HG03139 (cell line): Measurements from ENCODE around the gene TMEM98.
"Not testable (repeated sequence)": the region's sequence is repeated elsewhere in the genome, so short reads cannot be mapped to it uniquely, and the experiment has no call there.

Experiments
- ATAC-seq: cut with Tn5 transposase; IDR thresholded peaks from one replicate; pipeline ENCODE4 v1.9.1; 2021; ENCODE audit not compliant: unreplicated experiment

The TMEM98 gene

DNA sequence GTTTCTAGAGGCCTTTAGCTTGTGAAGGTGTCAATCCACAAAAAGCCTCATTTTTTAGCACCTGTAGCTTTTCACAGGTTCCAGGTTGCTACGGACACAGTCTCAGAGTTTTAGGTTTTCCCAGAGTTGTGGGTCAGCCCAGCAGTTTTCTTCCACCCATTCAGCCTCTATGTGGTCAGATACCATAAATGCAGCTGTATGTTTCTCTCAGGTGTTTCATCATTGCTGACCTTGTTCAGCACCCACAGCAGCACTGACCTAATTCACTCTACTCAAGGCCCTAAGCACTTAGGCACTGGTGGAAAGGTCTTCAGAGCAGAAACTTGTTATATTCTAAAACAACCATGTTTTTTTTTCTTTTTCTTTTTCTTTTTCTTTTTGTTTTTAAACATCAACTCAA lies 48.7 kb downstream of the TMEM98 start:
- no peak for ATAC-seq

GRCh38 chr17:32980230-32980629 lies 52.3 kb downstream of the TMEM98 start:
- no peak for ATAC-seq

GRCh38 chr17:32981611-32982010 lies 53.7 kb downstream of the TMEM98 start:
- not testable (repeated sequence) for ATAC-seq

DNA sequence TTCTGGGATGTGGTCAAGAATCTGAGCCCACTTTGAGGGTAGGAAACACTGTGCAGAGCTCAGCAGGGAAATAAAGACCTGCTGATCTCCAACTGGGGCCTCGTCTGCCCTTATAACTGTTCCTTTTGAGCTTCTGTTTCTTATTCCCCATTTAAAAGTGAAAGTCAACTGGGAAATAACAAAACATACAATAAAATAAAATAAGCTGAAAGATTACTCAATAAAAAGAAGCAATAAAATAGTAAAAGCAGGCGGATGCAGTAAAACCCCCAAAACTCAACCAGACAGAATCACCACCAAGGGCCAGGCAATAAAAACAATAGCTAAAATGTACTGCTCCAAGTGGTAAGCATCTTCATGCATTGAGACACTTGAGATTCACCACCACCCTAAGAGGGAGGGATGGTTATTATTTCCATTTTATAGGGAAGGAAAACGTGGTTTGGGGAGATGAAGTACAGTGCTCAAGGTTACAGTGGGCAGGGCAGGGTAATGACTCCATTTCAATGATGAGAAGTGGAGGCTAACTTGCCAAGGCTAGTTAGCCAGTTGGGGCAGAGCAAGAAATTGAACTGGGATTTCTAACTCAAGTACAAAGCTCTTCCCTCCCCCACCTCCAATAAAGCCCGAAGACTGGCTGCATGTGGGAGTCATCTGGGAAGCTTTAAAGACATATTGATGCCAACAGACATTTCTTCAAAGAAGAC lies 57.2 kb downstream of the TMEM98 start:
- no peak for ATAC-seq

DNA sequence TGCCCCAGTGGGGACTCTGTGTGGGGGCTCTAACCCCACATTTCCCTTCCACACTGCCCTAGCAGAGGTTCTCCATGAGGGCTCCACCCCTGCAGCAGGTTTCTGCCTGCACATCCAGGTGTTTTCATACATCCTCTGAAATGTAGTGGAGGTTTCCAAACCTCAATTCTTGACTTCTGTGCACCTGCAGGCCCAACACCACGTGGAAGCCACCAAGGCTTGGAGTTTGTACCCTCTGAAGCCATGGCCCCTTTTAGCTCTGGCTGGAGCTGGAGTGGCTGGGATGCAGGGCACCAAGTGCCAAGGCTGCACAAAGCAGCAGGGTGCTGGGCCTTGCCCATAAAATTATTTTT lies 59.5 kb downstream of the TMEM98 start:
- ATAC-seq, result not testable (repeated sequence)

DNA sequence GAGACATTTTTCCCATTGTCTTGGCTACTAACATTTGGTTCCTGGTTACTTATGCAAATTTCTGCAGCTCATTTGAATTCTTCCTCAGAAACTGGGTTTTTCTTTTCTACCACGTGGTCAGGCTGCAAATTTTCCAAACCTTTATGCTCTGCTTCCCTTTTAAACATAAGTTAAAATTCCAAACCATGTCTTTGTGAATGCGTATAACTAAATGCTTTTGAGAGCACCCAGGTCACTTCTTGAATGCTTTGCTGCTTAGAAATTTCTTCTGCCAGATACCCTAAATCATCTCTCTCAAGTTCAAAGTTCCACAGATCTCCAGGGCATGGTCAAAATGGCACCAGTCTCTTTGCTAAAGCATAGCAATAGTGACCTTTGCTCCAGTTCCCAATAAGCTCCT lies 59.9 kb downstream of the TMEM98 start:
- ATAC-seq, result not testable (repeated sequence)

DNA sequence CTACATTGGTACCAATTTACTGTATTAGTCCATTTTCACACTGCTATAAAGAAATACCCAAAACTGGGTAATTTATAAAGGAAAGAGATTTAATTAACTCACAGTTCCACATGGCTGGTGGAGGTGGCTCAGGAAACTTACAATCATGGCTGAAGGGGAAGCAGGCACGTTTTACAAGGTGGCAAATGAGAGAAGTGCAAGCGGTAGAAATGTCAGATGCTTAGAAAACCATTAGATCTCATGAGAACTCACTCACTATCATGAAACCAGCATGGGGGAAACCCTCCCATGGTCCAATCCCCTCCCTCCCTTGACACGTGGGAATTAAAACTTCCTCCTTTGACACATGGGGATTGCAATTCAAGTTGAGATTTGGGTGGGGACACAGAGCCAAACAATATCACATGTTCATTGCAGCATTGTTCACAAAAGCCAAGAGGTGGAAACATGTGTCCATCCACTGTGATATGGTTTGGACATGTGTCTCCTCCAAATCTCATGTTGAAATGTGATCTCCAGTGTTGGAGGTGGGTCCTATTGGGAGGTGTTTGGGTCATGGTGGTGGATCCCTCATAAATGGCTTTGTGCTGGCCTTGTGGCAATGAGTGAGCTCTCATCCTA lies 60.6 kb downstream of the TMEM98 start:
- ATAC-seq, result no peak

DNA sequence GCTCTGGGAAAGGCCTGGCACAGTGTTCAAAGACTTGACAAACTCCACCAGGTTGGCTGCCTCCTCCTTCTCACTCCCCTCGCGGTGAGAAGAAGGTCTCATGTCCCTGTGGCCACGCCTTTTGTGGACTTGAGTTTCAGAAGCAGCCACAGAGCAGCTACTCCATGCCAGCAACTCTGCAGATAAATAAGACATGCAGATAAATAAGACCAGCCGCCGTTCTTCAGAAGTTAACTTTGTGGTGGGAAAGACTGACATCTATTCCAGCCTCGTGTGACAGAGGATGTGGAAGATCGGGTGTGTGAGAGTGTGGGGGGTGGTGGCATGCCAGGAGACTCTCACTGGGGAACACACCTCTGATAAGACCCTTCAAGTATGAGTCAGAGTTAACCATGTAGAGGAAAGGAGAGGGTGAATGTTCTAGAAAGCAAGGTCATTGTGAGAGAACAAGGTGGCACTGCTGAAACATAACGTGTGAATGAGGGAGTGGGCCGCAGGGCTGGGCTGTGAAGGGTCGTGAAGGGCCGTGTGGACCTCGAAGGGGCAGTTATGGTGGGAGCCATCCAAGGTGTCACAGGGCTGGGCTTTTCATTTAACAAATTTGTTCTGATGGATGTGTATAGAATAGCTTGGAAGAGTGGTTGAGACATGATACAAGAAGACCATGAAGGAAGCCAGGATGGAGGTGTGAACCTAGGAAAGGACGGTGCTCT lies 64.5 kb downstream of the TMEM98 start:
- ATAC-seq, result no peak

DNA sequence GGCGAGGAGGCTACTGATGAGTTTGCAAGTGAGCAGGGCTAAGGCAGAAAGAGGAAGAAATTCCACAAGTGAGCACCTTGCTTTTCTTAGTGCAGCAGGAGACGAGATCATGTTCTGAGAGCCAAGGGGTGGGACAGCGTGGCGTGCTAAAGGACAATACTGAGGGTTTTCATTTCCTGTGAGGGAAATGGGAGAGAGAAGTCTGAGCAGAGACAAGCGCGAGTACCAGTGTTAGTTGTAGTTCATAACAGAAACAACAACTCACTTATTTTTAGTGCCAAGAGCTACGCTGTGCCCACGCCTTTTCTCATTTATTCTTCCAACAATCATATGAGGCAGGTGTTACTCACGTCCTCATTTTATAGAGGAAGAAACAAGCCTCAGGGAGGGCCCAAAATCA lies 66.0 kb downstream of the TMEM98 start:
- no peak for ATAC-seq
